Neural progenitor cell (in vitro differentiated cells): Measurements from ENCODE around the gene RCAN1. TPM values are rescaled to one million over a fixed set of nuclear protein-coding genes. Genes with fewer than 3 reads are reported as not detected.

Experiments used
- DNase-seq: peaks from one replicate; pipeline ENCODE4 v3.0.0-alpha.2; 2016; ENCODE audit warnings: low spot score
- H2AFZ ChIP-seq: fragments of 200-600 bp; sonication (generic); replicated peaks from 2 replicates; pipeline ENCODE4 v1.6.1; 2016; ENCODE audit warnings: antibody characterized with exemption
- H3F3A ChIP-seq: fragments of 200-600 bp; sonication (generic); 2 replicates; pipeline ENCODE4 v1.6.1; 2016; ENCODE audit warnings: antibody characterized with exemption, low read depth
- H3K27ac ChIP-seq: fragments of 200-600 bp; sonication (generic); 2 replicates; pipeline ENCODE4 v1.5.1; 2016; ENCODE audit warnings: mild to moderate bottlenecking
- H3K27me3 ChIP-seq: fragments of 200-600 bp; sonication (generic); 2 replicates; pipeline ENCODE4 v1.6.1; 2016; ENCODE audit warnings: mild to moderate bottlenecking, moderate library complexity
- H3K36me3 ChIP-seq: fragments of 200-600 bp; sonication (generic); 2 replicates; pipeline ENCODE4 v1.5.1; 2016
- H3K4me1 ChIP-seq: fragments of 200-600 bp; sonication (generic); 2 replicates; pipeline ENCODE4 v1.6.1; 2016; ENCODE audit warnings: mixed run types
- H3K4me2 ChIP-seq: fragments of 200-600 bp; sonication (generic); 2 replicates; pipeline ENCODE4 v1.6.1; 2016
- H3K4me3 ChIP-seq: fragments of 200-600 bp; sonication (generic); 2 replicates; pipeline ENCODE4 v1.5.1; 2016
- H3K79me2 ChIP-seq: fragments of 200-600 bp; sonication (generic); 2 replicates; pipeline ENCODE4 v1.6.1; 2016; ENCODE audit warnings: low read depth
- H3K9ac ChIP-seq: fragments of 200-600 bp; sonication (generic); 2 replicates; pipeline ENCODE4 v1.6.1; 2016
- H3K9me3 ChIP-seq: fragments of 200-600 bp; sonication (generic); 2 replicates; pipeline ENCODE4 v1.5.1; 2016; ENCODE audit warnings: low read depth
- H4K20me1 ChIP-seq: fragments of 200-600 bp; sonication (generic); 2 replicates; pipeline ENCODE4 v1.6.1; 2016; ENCODE audit warnings: low read depth
- H3K27ac Mint-ChIP-seq: 3 replicates; pipeline ENCODE4 v1.8.0; 2021; ENCODE audit warnings: mixed read lengths
- H3K27me3 Mint-ChIP-seq: 2 replicates; pipeline ENCODE4 v1.8.0; 2022; ENCODE audit warnings: low read depth, mild to moderate bottlenecking, inconsistent platforms, moderate library complexity, mixed read lengths; ENCODE audit not compliant: insufficient read depth
- H3K36me3 Mint-ChIP-seq: 3 replicates; pipeline ENCODE4 v1.8.0; 2021; ENCODE audit warnings: mixed read lengths
- H3K4me1 Mint-ChIP-seq: 3 replicates; pipeline ENCODE4 v1.8.0; 2021; ENCODE audit warnings: mixed read lengths
- H3K4me3 Mint-ChIP-seq: 3 replicates; pipeline ENCODE4 v1.8.0; 2021; ENCODE audit warnings: mild to moderate bottlenecking, moderate library complexity, mixed read lengths
- H3K9me3 Mint-ChIP-seq: 3 replicates; pipeline ENCODE4 v1.8.0; 2020; ENCODE audit warnings: mixed read lengths
- EZH2 ChIP-seq: fragments of 200-600 bp; sonication (generic); IDR thresholded peaks from 2 replicates; pipeline ENCODE4 v1.6.1; 2017; ENCODE audit warnings: antibody characterized with exemption, mild to moderate bottlenecking, moderate library complexity
- EZH2phosphoT487 ChIP-seq: fragments of 200-600 bp; sonication (generic); IDR thresholded peaks from 2 replicates; pipeline ENCODE4 v1.6.1; 2017; ENCODE audit warnings: antibody characterized with exemption
- total RNA-seq: library from RNA; depleted of rRNA; stranded (reverse); fragments of >200 nt; gene quantifications from 2 replicates; pipeline ENCODE4 v1.2.3, GENCODE V29; 2015; ENCODE audit warnings: low replicate concordance
- TF ChIP-seq, protein P1 (sequence below): fragments of 200-600 bp; sonication (generic); IDR thresholded peaks from 2 replicates; pipeline ENCODE4 v1.5.1; 2017; ENCODE audit warnings: antibody characterized with exemption, mild to moderate bottlenecking

Gene RCAN1
- total RNA-seq, 1 donor from 2014 or later = 6.9 TPM

GRCh38 chr21:34560021-34560420, 54.9 kb downstream of the RCAN1 start:
- H3K4me2 ChIP-seq = peak overlapping the region; percentile 28
- no peaks in the 10 kb centered on the region for H4K20me1 ChIP-seq
- H3K79me2 ChIP-seq = no peaks in the 10 kb centered on the region
- H3K9me3 ChIP-seq = no peaks in the 10 kb centered on the region
- peaks cover 8% of the 10 kb centered on the region for H3K9me3 Mint-ChIP-seq
- no peak for DNase-seq
- H2AFZ ChIP-seq = no peak overlapping the region
- H3K27ac ChIP-seq = no peak overlapping the region
- H3K4me3 Mint-ChIP-seq = no peak overlapping the region
- no peak overlapping the region for H3K9ac ChIP-seq
- no peaks in the 10 kb centered on the region for H3K27me3 ChIP-seq
- H3K27ac Mint-ChIP-seq = no peak overlapping the region
- no peaks in the 10 kb centered on the region for H3K36me3 Mint-ChIP-seq
- TF ChIP-seq, protein P1, sequence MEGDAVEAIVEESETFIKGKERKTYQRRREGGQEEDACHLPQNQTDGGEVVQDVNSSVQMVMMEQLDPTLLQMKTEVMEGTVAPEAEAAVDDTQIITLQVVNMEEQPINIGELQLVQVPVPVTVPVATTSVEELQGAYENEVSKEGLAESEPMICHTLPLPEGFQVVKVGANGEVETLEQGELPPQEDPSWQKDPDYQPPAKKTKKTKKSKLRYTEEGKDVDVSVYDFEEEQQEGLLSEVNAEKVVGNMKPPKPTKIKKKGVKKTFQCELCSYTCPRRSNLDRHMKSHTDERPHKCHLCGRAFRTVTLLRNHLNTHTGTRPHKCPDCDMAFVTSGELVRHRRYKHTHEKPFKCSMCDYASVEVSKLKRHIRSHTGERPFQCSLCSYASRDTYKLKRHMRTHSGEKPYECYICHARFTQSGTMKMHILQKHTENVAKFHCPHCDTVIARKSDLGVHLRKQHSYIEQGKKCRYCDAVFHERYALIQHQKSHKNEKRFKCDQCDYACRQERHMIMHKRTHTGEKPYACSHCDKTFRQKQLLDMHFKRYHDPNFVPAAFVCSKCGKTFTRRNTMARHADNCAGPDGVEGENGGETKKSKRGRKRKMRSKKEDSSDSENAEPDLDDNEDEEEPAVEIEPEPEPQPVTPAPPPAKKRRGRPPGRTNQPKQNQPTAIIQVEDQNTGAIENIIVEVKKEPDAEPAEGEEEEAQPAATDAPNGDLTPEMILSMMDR = no peak
- TF ChIP-seq EZH2phosphoT487 = no peak
- TF ChIP-seq EZH2 = no peak
- H3F3A ChIP-seq = peaks cover 3% of the 10 kb centered on the region
- H3K27me3 Mint-ChIP-seq = no peaks in the 10 kb centered on the region
- no peak overlapping the region for H3K4me3 ChIP-seq
- H3K36me3 ChIP-seq = no peaks in the 10 kb centered on the region
- H3K4me1 ChIP-seq = peaks cover 17% of the 10 kb centered on the region
- H3K4me1 Mint-ChIP-seq = peaks cover 4% of the 10 kb centered on the region

- peaks cover 3% of the 10 kb centered on the region for H3F3A ChIP-seq
- peaks cover 17% of the 10 kb centered on the region for H3K4me1 ChIP-seq
Measured at GRCh38 chr21:34559089-34559631, 55.8 kb downstream of the RCAN1 start.

DNA sequence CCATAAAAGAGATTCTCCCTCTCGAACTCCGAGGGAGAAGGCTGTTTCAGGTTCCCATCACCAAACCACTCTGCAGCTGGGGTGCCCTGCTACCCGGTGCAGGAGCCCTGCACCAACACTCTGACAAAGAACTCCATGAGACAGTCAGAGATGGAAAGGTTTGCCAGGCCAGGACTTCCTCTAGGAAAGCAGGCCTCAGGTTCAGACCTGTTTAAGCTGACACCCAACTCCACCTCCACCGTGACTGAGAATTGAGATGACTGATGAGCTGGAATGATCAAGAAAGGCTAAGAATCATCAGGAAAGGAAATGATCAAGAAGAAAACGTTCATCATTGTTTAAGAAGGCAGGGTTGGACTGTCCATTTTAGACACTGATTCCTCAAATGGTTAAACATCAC, 56.7 kb downstream of the RCAN1 start:
- Histone ChIP-seq H3K9ac (no peak overlapping the region), H3K4me1 (peaks cover 21% of the 10 kb centered on the region), H2AFZ (no peak overlapping the region), H3K27ac (no peak overlapping the region), H3K27me3 (no peaks in the 10 kb centered on the region), H3K4me2 (no peak overlapping the region), H3F3A (peaks cover 3% of the 10 kb centered on the region), H3K4me3 (no peak overlapping the region), H3K36me3 (no peaks in the 10 kb centered on the region), H3K79me2 (no peaks in the 10 kb centered on the region), H3K9me3 (peaks cover 8% of the 10 kb centered on the region), H4K20me1 (no peaks in the 10 kb centered on the region)
- Mint-ChIP-seq H3K4me1 (peaks cover 4% of the 10 kb centered on the region), H3K27ac (no peak overlapping the region), H3K36me3 (peaks cover 3% of the 10 kb centered on the region), H3K27me3 (no peaks in the 10 kb centered on the region), H3K4me3 (no peak overlapping the region), H3K9me3 (peaks cover 17% of the 10 kb centered on the region)
- no peak for TF ChIP-seq EZH2phosphoT487
- no peak for TF ChIP-seq EZH2
- TF ChIP-seq, protein P1 = no peak
- no peak for DNase-seq

More at GRCh38 chr21:34559089-34559631, 55.8 kb downstream of the RCAN1 start:
- Mint-ChIP-seq H3K27me3 (no peaks in the 10 kb centered on the region), H3K27ac (no peak overlapping the region), H3K4me3 (no peak overlapping the region), H3K4me1 (peaks cover 4% of the 10 kb centered on the region), H3K36me3 (peaks cover 3% of the 10 kb centered on the region), H3K9me3 (peaks cover 15% of the 10 kb centered on the region)
- Histone ChIP-seq H4K20me1 (no peaks in the 10 kb centered on the region), H3K9ac (no peak overlapping the region), H3K36me3 (no peaks in the 10 kb centered on the region), H3K79me2 (no peaks in the 10 kb centered on the region), H3K27me3 (no peaks in the 10 kb centered on the region), H2AFZ (no peak overlapping the region), H3K27ac (no peak overlapping the region), H3K4me3 (no peak overlapping the region), H3K4me2 (peak overlapping the region; percentile 28), H3K9me3 (peaks cover 4% of the 10 kb centered on the region)
- TF ChIP-seq EZH2phosphoT487 = no peak
- TF ChIP-seq, protein P1 = no peak
- TF ChIP-seq EZH2 = no peak
- DNase-seq = no peak
